H1 (cell line): Measurements from ENCODE around the gene KCNIP3. TPM values are rescaled to one million over a fixed set of nuclear protein-coding genes. Genes with fewer than 3 reads are reported as not detected.

ENCODE experiments used
- EGR1 ChIP-seq: IDR thresholded peaks from 2 replicates; pipeline ENCODE4 v1.6.1; 2011; ENCODE audit warnings: low read depth, low read length, borderline replicate concordance
- POLR2AphosphoS5 ChIP-seq: IDR thresholded peaks from 2 replicates; pipeline ENCODE4 v1.6.1; 2011; ENCODE audit warnings: low read depth, low read length
- POU5F1 ChIP-seq: IDR thresholded peaks from 2 replicates; pipeline ENCODE4 v1.6.1; 2011; ENCODE audit warnings: low read depth, mild to moderate bottlenecking, low read length, moderate library complexity
- polyA plus RNA-seq, 7 experiments: library from polyadenylated mRNA; depleted of rRNA in 3 of 7; stranded (reverse) in 5 of 7; unstranded in 2 of 7; fragments of >200 nt in 5 of 7; fragments of 200-250 nt in 2 of 7; gene quantifications; 1 replicate in 5 of 7; 2 replicates in 1 of 7; 4 replicates in 1 of 7; pipeline versions ENCODE4 v1.2.1 to v1.2.3, GENCODE V29; 2011 to 2013; ENCODE audit warnings: missing spikeins in 2 of 7, mixed read lengths in 2 of 7
- total RNA-seq: library from RNA; stranded (reverse); fragmentation: NEBNext Ultra II Directional; extraction: Animal tissue kit (Norgen Biotek cat#: 25700); gene quantifications from 2 replicates; pipeline ENCODE4 v1.2.1, GENCODE V29; 2021

KCNIP3 gene
- total and polyA plus RNA-seq, 2 of the 8 experiments (the other 6 are each of a cell fraction or from before 2014, with no cell fraction given), result 0.33 to 1.9 TPM

GRCh38 chr2:95374029-95374428, 76.9 kb downstream of the KCNIP3 start (continued):
- TF ChIP-seq EGR1 (no peak), POU5F1 (no peak), POLR2AphosphoS5 (no peak)
